Measurements from ENCODE around the gene PIAS4. TPM values are rescaled to one million over a fixed set of nuclear protein-coding genes. Genes with fewer than 3 reads are reported as not detected.

PIAS4 gene
- total RNA-seq, 1 experiment from 2014 or later, result 29.3 TPM

DNA sequence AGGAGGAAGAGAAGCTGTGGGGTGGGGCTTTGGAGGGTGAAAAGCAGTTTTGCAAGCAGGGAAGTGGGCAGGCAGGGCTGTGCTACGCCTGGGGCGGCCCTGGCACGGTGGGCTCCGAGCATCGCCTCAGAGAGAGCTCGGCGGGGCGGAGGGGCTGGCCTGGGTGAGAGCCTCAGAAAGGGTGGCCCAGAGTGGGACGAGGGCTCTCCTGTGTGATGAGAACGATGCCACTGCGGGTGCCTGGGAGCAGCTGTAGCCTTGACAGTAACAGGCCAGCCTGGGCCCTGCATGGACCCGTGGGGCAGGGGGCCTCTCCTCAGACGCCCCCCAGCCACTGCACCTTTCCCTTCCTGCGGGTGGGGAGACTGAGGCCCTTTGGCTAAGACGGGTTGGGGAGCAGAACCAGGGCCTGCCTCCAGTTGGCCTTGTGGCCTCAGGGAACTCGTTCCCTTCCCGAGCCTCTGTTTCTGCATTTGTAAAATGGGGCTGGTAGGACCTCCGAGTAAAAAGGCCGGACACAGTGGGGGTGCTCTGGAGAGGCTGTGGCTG, 27.6 kb downstream of the PIAS4 start:
- no TSS peak for BruUV-seq (replicated peaks)
- Mint-ChIP-seq H3K27me3 (ENCODE audit: unreplicated experiment) (no peaks in the 10 kb centered on the region), H3K36me3 (ENCODE audit: insufficient read depth, unreplicated experiment) (peaks cover 51% of the 10 kb centered on the region), H3K9me3 (ENCODE audit: low read depth, unreplicated experiment) (no peaks in the 10 kb centered on the region), H3K27ac (ENCODE audit: unreplicated experiment) (no peak overlapping the region), H3K4me3 (ENCODE audit: low read depth, unreplicated experiment) (no peak overlapping the region), H3K4me1 (ENCODE audit: low read depth, unreplicated experiment) (no peaks in the 10 kb centered on the region)
- no peak for DNase-seq
- CTCF ChIA-PET, result no interaction called here
- TF ChIP-seq, protein P1, sequence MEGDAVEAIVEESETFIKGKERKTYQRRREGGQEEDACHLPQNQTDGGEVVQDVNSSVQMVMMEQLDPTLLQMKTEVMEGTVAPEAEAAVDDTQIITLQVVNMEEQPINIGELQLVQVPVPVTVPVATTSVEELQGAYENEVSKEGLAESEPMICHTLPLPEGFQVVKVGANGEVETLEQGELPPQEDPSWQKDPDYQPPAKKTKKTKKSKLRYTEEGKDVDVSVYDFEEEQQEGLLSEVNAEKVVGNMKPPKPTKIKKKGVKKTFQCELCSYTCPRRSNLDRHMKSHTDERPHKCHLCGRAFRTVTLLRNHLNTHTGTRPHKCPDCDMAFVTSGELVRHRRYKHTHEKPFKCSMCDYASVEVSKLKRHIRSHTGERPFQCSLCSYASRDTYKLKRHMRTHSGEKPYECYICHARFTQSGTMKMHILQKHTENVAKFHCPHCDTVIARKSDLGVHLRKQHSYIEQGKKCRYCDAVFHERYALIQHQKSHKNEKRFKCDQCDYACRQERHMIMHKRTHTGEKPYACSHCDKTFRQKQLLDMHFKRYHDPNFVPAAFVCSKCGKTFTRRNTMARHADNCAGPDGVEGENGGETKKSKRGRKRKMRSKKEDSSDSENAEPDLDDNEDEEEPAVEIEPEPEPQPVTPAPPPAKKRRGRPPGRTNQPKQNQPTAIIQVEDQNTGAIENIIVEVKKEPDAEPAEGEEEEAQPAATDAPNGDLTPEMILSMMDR (IDR thresholded peaks at IDR 0.05; ENCODE audit: unreplicated experiment), result no peak
- intact Hi-C loops (cut with micrococcal nuclease; ENCODE audit: unreplicated experiment), result no loop called here

- intact Hi-C loops (cut with micrococcal nuclease; ENCODE audit: unreplicated experiment), result no loop called here
- no peaks in the 10 kb centered on the region for H3K4me1 Mint-ChIP-seq (ENCODE audit: low read depth, unreplicated experiment)
These were observed 28.0 kb downstream of the PIAS4 start for GRCh38 chr19:4035582-4035981.

GRCh38 chr19:4036576-4037300, 29.2 kb downstream of the PIAS4 start:
- no peak overlapping the region for H3K4me3 Mint-ChIP-seq (ENCODE audit: low read depth, unreplicated experiment)
- DNase-seq, result no peak
- intact Hi-C loops (cut with micrococcal nuclease; ENCODE audit: unreplicated experiment), result no loop called here
- H3K36me3 Mint-ChIP-seq (ENCODE audit: insufficient read depth, unreplicated experiment), result peaks cover 47% of the 10 kb centered on the region
- CTCF ChIA-PET, result no interaction called here
- H3K4me1 Mint-ChIP-seq (ENCODE audit: low read depth, unreplicated experiment), result no peaks in the 10 kb centered on the region
- no peaks in the 10 kb centered on the region for H3K9me3 Mint-ChIP-seq (ENCODE audit: low read depth, unreplicated experiment)
- H3K27me3 Mint-ChIP-seq (ENCODE audit: unreplicated experiment), result no peaks in the 10 kb centered on the region
- TF ChIP-seq, protein P1 (IDR thresholded peaks at IDR 0.05; ENCODE audit: unreplicated experiment), result no peak
- H3K27ac Mint-ChIP-seq (ENCODE audit: unreplicated experiment), result no peak overlapping the region
- no TSS peak for BruUV-seq (replicated peaks)

More at GRCh38 chr19:4035582-4035981, 28.0 kb downstream of the PIAS4 start:
- Mint-ChIP-seq H3K36me3 (ENCODE audit: insufficient read depth, unreplicated experiment) (peaks cover 51% of the 10 kb centered on the region), H3K27me3 (ENCODE audit: unreplicated experiment) (no peaks in the 10 kb centered on the region), H3K4me3 (ENCODE audit: low read depth, unreplicated experiment) (no peak overlapping the region), H3K27ac (ENCODE audit: unreplicated experiment) (no peak overlapping the region), H3K9me3 (ENCODE audit: low read depth, unreplicated experiment) (no peaks in the 10 kb centered on the region)
- BruUV-seq (replicated peaks), result no TSS peak
- DNase-seq, result no peak
- CTCF ChIA-PET, result no interaction called here
- TF ChIP-seq, protein P1 (IDR thresholded peaks at IDR 0.05; ENCODE audit: unreplicated experiment), result no peak

DNA sequence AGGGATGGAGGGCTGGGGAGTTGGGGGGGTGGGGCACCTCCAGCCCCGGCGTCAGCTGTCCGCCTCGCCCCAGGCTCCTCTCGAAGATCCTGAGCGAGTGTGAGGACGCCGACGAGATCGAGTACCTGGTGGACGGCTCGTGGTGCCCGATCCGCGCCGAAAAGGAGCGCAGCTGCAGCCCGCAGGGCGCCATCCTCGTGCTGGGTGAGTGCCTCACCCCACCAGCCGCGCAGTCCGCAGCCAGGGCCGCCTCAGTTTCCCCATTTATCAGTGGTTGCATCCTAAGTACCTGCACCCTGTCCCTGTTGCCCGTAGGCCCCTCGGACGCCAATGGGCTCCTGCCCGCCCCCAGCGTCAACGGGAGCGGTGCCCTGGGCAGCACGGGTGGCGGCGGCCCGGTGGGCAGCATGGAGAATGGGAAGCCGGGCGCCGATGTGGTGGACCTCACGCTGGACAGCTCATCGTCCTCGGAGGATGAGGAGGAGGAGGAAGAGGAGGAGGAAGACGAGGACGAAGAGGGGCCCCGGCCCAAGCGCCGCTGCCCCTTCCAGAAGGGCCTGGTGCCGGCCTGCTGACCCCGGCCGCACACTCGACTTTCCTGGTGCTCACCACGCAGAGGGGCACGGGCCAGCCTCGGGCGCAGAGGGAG, 29.9 kb downstream of the PIAS4 start:
- Mint-ChIP-seq H3K36me3 (ENCODE audit: insufficient read depth, unreplicated experiment) (peaks cover 46% of the 10 kb centered on the region), H3K9me3 (ENCODE audit: low read depth, unreplicated experiment) (no peaks in the 10 kb centered on the region), H3K4me1 (ENCODE audit: low read depth, unreplicated experiment) (no peaks in the 10 kb centered on the region), H3K27me3 (ENCODE audit: unreplicated experiment) (no peaks in the 10 kb centered on the region), H3K27ac (ENCODE audit: unreplicated experiment) (peak overlapping the region; percentile 44), H3K4me3 (ENCODE audit: low read depth, unreplicated experiment) (no peak overlapping the region)
- DNase-seq, result no peak
- BruUV-seq (replicated peaks), result no TSS peak
- TF ChIP-seq, protein P1 (IDR thresholded peaks at IDR 0.05; ENCODE audit: unreplicated experiment), result no peak
- CTCF ChIA-PET, result no interaction called here
- intact Hi-C loops (cut with micrococcal nuclease; ENCODE audit: unreplicated experiment), result no loop called here

Data from Calu3 (cell line).